Measurements from ENCODE around the gene HDDC3.

HDDC3 gene

GRCh38 chr15:90889736-90890456, 42.5 kb downstream of the HDDC3 start:
- FAIRE-seq: no peak

GRCh38 chr15:90889313-90889730, 43.0 kb downstream of the HDDC3 start:
- no peak for FAIRE-seq

- no peak for FAIRE-seq
These were observed 45.3 kb downstream of the HDDC3 start for GRCh38 chr15:90887037-90887481.

GRCh38 chr15:90886291-90886614, 46.1 kb downstream of the HDDC3 start:
- FAIRE-seq: no peak

GRCh38 chr15:90885432-90886290, 46.7 kb downstream of the HDDC3 start:
- FAIRE-seq: no peak

- no peak for FAIRE-seq
These were observed 47.5 kb downstream of the HDDC3 start for GRCh38 chr15:90884719-90885431.

- FAIRE-seq: no peak
These were observed 48.2 kb downstream of the HDDC3 start, which contains the start of gene FES for GRCh38 chr15:90883976-90884718. Gene FES, plus strand, starts transcription at chr15:90884504. Its CDS starts 542 bp downstream, at chr15:90885046.

GRCh38 chr15:90883526-90883975, 48.8 kb downstream of the HDDC3 start:
- FAIRE-seq: no peak

GRCh38 chr15:90882781-90883525, 49.4 kb downstream of the HDDC3 start:
- FAIRE-seq: no peak

GRCh38 chr15:90881978-90882721, 50.2 kb downstream of the HDDC3 start:
- FAIRE-seq: no peak

- no peak for FAIRE-seq
These were observed 51.0 kb downstream of the HDDC3 start for GRCh38 chr15:90881181-90881977.

- FAIRE-seq: no peak
These were observed 51.8 kb downstream of the HDDC3 start for GRCh38 chr15:90880381-90881145.
